IMR-90 (cell line): ENCODE results near the gene MACROD1.

Experiments used
- BHLHE40 ChIP-seq: fragments of 150-350 bp; IDR thresholded peaks from 2 replicates; pipeline ENCODE4 v1.6.1; 2016; ENCODE audit warnings: mild to moderate bottlenecking, low read depth, low read length
- CEBPB ChIP-seq: IDR thresholded peaks from 2 replicates; pipeline ENCODE4 v1.6.1; 2012; ENCODE audit warnings: low read depth, low read length, improper control_type of control experiment
- CHD1 ChIP-seq: IDR thresholded peaks from 2 replicates; pipeline ENCODE4 v1.6.1; 2012; ENCODE audit warnings: low read depth, low read length, improper control_type of control experiment
- CTCF ChIP-seq: conservative IDR thresholded peaks from 2 replicates; pipeline ENCODE4 v1.5.1; 2012; ENCODE audit warnings: mild to moderate bottlenecking, low read depth, low read length, improper control_type of control experiment
- FOS ChIP-seq: fragments of 150-350 bp; IDR thresholded peaks from 2 replicates; pipeline ENCODE4 v1.6.1; 2016; ENCODE audit warnings: low read depth, low read length
- MAFK ChIP-seq: IDR thresholded peaks from 2 replicates; pipeline ENCODE4 v1.6.1; 2012; ENCODE audit warnings: low read depth, low read length, improper control_type of control experiment
- MAZ ChIP-seq: IDR thresholded peaks from 2 replicates; pipeline ENCODE4 v1.6.1; 2012; ENCODE audit warnings: low read depth, mild to moderate bottlenecking, low read length, improper control_type of control experiment, moderate library complexity, borderline replicate concordance
- MXI1 ChIP-seq: IDR thresholded peaks from 2 replicates; pipeline ENCODE4 v1.6.1; 2012; ENCODE audit warnings: low read depth, mild to moderate bottlenecking, low read length, moderate library complexity, borderline replicate concordance
- POLR2A ChIP-seq: IDR thresholded peaks from 2 replicates; pipeline ENCODE4 v1.6.1; 2012; ENCODE audit warnings: mild to moderate bottlenecking, low read depth, low read length
- RAD21 ChIP-seq: IDR thresholded peaks from 2 replicates; pipeline ENCODE4 v1.6.1; 2012; ENCODE audit warnings: low read length, improper control_type of control experiment
- RCOR1 ChIP-seq: IDR thresholded peaks from 2 replicates; pipeline ENCODE4 v1.6.1; 2012; ENCODE audit warnings: mild to moderate bottlenecking, low read length, improper control_type of control experiment; ENCODE audit not compliant: insufficient replicate concordance
- SMC3 ChIP-seq: fragments of 150-350 bp; IDR thresholded peaks from 2 replicates; pipeline ENCODE4 v1.6.1; 2016; ENCODE audit warnings: low read depth, mild to moderate bottlenecking, antibody characterized with exemption, low read length, moderate library complexity
- TF ChIP-seq, protein P1 (sequence below): fragments of 150-350 bp; IDR thresholded peaks from 2 replicates; pipeline ENCODE4 v1.6.1; 2016; ENCODE audit warnings: low read depth, mild to moderate bottlenecking, low read length, moderate library complexity, borderline replicate concordance
- TF ChIP-seq, protein P2 (sequence below): fragments of 150-350 bp; IDR thresholded peaks from 2 replicates; pipeline ENCODE4 v1.6.1; 2017; ENCODE audit warnings: mild to moderate bottlenecking, antibody characterized with exemption, low read length, low read depth

DNA sequence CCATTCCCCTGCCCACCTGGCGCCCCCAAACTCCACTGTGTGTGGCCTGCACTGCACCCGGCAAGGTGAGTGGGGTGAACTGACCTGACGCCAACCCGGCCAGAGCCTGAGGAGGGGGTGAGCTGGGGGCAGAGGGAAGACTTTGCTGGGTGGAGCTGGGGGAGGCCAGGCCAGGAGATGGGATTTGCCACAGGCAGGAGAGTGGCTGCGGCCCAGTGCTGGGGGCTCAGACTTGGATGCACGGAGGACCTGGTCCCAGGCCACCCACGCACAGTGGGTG, 148.0 kb downstream of the MACROD1 start:
- TF ChIP-seq, protein P1, sequence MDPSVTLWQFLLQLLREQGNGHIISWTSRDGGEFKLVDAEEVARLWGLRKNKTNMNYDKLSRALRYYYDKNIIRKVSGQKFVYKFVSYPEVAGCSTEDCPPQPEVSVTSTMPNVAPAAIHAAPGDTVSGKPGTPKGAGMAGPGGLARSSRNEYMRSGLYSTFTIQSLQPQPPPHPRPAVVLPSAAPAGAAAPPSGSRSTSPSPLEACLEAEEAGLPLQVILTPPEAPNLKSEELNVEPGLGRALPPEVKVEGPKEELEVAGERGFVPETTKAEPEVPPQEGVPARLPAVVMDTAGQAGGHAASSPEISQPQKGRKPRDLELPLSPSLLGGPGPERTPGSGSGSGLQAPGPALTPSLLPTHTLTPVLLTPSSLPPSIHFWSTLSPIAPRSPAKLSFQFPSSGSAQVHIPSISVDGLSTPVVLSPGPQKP, result no peak
- TF ChIP-seq POLR2A, result no peak
- TF ChIP-seq CTCF, result no peak
- TF ChIP-seq, protein P2, sequence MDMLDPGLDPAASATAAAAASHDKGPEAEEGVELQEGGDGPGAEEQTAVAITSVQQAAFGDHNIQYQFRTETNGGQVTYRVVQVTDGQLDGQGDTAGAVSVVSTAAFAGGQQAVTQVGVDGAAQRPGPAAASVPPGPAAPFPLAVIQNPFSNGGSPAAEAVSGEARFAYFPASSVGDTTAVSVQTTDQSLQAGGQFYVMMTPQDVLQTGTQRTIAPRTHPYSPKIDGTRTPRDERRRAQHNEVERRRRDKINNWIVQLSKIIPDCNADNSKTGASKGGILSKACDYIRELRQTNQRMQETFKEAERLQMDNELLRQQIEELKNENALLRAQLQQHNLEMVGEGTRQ, result no peak
- no peak for TF ChIP-seq BHLHE40
- no peak for TF ChIP-seq FOS
- no peak for TF ChIP-seq RCOR1
- no peak for TF ChIP-seq MAFK
- no peak for TF ChIP-seq RAD21
- no peak for TF ChIP-seq CEBPB
- TF ChIP-seq SMC3, result no peak
- no peak for TF ChIP-seq MXI1
- no peak for TF ChIP-seq MAZ
- no peak for TF ChIP-seq CHD1
